ENCODE results near the gene GSG1.

Gene GSG1

GRCh38 chr12:13101821-13102375, 1.6 kb downstream of the GSG1 start:
- in situ Hi-C loops (cut with MboI; ENCODE audit: low sequenced_read_pairs, unreplicated experiment): no loop called here
- DNase-seq (ENCODE audit: low spot score): no peak

GRCh38 chr12:13100882-13101769, 2.3 kb downstream of the GSG1 start:
- in situ Hi-C loops (cut with MboI; ENCODE audit: low sequenced_read_pairs, unreplicated experiment): no loop called here
- DNase-seq (ENCODE audit: low spot score): peak; percentile 89
- TF ChIP-seq CTCF (IDR thresholded peaks at IDR 0.05; ENCODE audit: borderline replicate concordance, control extremely low read depth, extremely low read depth, insufficient read depth, missing control alignments): no peak

More at GRCh38 chr12:13101821-13102375, 1.6 kb downstream of the GSG1 start:
- TF ChIP-seq CTCF (IDR thresholded peaks at IDR 0.05; ENCODE audit: borderline replicate concordance, control extremely low read depth, extremely low read depth, insufficient read depth, missing control alignments): no peak

- TF ChIP-seq CTCF (IDR thresholded peaks at IDR 0.05; ENCODE audit: borderline replicate concordance, control extremely low read depth, extremely low read depth, insufficient read depth, missing control alignments): no peak
- in situ Hi-C loops (cut with MboI; ENCODE audit: low sequenced_read_pairs, unreplicated experiment): no loop called here
Measured at GRCh38 chr12:13100605-13100881, 2.9 kb downstream of the GSG1 start.

GRCh38 chr12:13099844-13100604, 3.4 kb downstream of the GSG1 start:
- in situ Hi-C loops (cut with MboI; ENCODE audit: low sequenced_read_pairs, unreplicated experiment): no loop called here
- no peak for TF ChIP-seq CTCF (IDR thresholded peaks at IDR 0.05; ENCODE audit: borderline replicate concordance, control extremely low read depth, extremely low read depth, insufficient read depth, missing control alignments)
- DNase-seq (ENCODE audit: low spot score): no peak

More at GRCh38 chr12:13100605-13100881, 2.9 kb downstream of the GSG1 start:
- DNase-seq (ENCODE audit: low spot score): no peak

GRCh38 chr12:13099066-13099843, 4.2 kb downstream of the GSG1 start:
- TF ChIP-seq CTCF (IDR thresholded peaks at IDR 0.05; ENCODE audit: borderline replicate concordance, control extremely low read depth, extremely low read depth, insufficient read depth, missing control alignments): no peak

GRCh38 chr12:13097491-13098011, 5.9 kb downstream of the GSG1 start:
- in situ Hi-C loops (cut with MboI; ENCODE audit: low sequenced_read_pairs, unreplicated experiment): no loop called here
- TF ChIP-seq CTCF (IDR thresholded peaks at IDR 0.05; ENCODE audit: borderline replicate concordance, control extremely low read depth, extremely low read depth, insufficient read depth, missing control alignments): no peak
- no peak for DNase-seq (ENCODE audit: low spot score)

More at GRCh38 chr12:13099066-13099843, 4.2 kb downstream of the GSG1 start:
- no peak for DNase-seq (ENCODE audit: low spot score)
- in situ Hi-C loops (cut with MboI; ENCODE audit: low sequenced_read_pairs, unreplicated experiment): no loop called here
